WI38 (cell line): ENCODE results near the gene USP32.
A peak's percentile ranks its signal among the peaks of the same experiment; 100 is the strongest.

Experiments used
- H3K4me3 ChIP-seq: 2 replicates; pipeline ENCODE4 v1.5.1; 2011; ENCODE audit warnings: low read depth, mild to moderate bottlenecking, control low read depth, low read length
- CTCF ChIP-seq: IDR thresholded peaks from 2 replicates; pipeline ENCODE4 v1.5.1; 2012; ENCODE audit warnings: low read depth, mild to moderate bottlenecking, control low read depth, low read length

USP32 gene

GRCh38 chr17:60396412-60396811 lies 4.5 kb upstream of the USP32 start:
- no peak overlapping the region for H3K4me3 ChIP-seq
- TF ChIP-seq CTCF, result no peak

- TF ChIP-seq CTCF, result no peak
- no peak overlapping the region for H3K4me3 ChIP-seq
These were observed 3.7 kb upstream of the USP32 start for GRCh38 chr17:60395508-60396065.

GRCh38 chr17:60393840-60394723 lies 2.1 kb upstream of the USP32 start:
- TF ChIP-seq CTCF, result no peak
- H3K4me3 ChIP-seq, result no peak overlapping the region

GRCh38 chr17:60392845-60393702 lies 1.1 kb upstream of the USP32 start:
- H3K4me3 ChIP-seq, result peak overlapping the region; percentile 96
- no peak for TF ChIP-seq CTCF

GRCh38 chr17:60391471-60392041 lies 377 bp downstream of the USP32 start:
- peak overlapping the region; percentile 96 for H3K4me3 ChIP-seq
- no peak for TF ChIP-seq CTCF

- peak overlapping the region; percentile 96 for H3K4me3 ChIP-seq
- no peak for TF ChIP-seq CTCF
These were observed 935 bp downstream of the USP32 start for GRCh38 chr17:60390925-60391470.
